Activated naive CD4-positive, alpha-beta T cell treated with anti-CD3 and anti-CD28 coated beads for 36 hours (primary cell): ENCODE measurements around the gene MYCBPAP. TPM values are rescaled to one million over a fixed set of nuclear protein-coding genes. Genes with fewer than 3 reads are reported as not detected.

Experiments used
- CTCF ChIA-PET: fragments of 350-600 bp; sonication (Branson Sonifier 250); formaldehyde crosslinking; loops from one replicate; lab custom pipeline; 2021; ENCODE audit warnings: antibody characterized with exemption; lab: Charles Lee
- DNase-seq: peaks from one replicate; pipeline ENCODE4 v3.0.0-alpha.2; 2020
- H3K27ac Mint-ChIP-seq: one replicate; pipeline ENCODE4 v1.8.0; 2021; ENCODE audit warnings: mild to moderate bottlenecking, mixed read lengths
- H3K27me3 Mint-ChIP-seq: one replicate; pipeline ENCODE4 v1.8.0; 2021; ENCODE audit warnings: low read depth, mixed read lengths
- H3K36me3 Mint-ChIP-seq: one replicate; pipeline ENCODE4 v1.8.0; 2021; ENCODE audit warnings: low read depth, mixed read lengths
- H3K4me1 Mint-ChIP-seq: one replicate; pipeline ENCODE4 v1.8.0; 2021; ENCODE audit warnings: low read depth, mixed read lengths
- H3K4me3 Mint-ChIP-seq: one replicate; pipeline ENCODE4 v1.8.0; 2021; ENCODE audit warnings: mild to moderate bottlenecking, moderate library complexity, mixed read lengths
- H3K9me3 Mint-ChIP-seq: one replicate; pipeline ENCODE4 v1.8.0; 2021; ENCODE audit warnings: mixed read lengths
- intact Hi-C: fragments of 100-400 bp; cut with micrococcal nuclease; formaldehyde crosslinking; loops from one replicate; pipeline ENCODE4 v1.15.1; 2023
- total RNA-seq, 2 experiments: library from RNA; stranded (reverse); gene quantifications; one replicate each; pipeline ENCODE4 v1.2.3, GENCODE V29; 2021

MYCBPAP gene
- total RNA-seq, 2 experiments from 2014 or later, result 5.5 to 5.8 TPM

DNA sequence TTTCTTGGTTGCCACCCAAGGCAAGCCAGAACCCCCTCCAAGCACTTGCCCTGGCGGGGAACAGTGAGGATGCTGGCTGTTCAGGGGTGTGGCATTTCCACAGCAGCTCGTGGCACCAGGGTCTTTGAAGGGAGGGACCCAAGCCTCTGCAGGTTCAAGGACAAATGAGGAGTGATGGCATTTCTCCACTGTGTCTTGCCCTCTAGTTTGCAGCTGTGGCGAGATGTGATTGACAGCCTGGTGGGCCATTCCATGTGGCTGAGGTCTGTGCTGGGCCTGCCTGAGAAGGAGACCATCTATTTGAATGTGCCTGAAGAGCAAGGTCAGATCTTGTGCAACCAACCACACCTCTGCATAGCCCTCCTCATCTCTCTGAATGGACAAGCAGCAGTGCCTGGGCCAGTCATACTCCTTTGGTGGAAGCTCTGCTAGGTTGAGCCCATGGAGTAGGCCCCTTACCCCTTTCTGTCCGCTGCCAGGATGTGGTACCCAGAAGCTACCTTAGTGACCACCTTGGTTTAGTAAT, 19.8 kb downstream of the MYCBPAP start:
- CTCF ChIA-PET, result no interaction called here

DNA sequence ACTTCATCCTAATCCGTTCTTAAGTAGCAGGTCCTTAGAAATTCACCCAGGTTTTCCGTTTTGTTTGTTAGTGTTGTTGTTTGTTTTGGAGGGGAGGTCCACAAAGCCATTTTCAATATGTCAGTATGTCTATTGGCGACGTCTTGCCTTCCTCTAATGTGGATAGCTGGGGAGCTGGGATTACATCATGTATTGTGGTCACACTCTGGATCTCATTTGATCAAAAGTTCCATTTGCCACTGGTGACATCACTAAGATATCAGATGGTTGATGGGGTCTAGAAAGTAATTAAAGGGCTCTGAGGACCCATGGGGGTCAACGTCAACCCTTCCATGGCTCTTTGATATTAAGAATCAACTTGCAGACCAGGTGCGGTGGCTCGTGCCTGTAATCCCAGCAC, 21.6 kb downstream of the MYCBPAP start:
- Mint-ChIP-seq H3K27me3 (peaks cover 49% of the 10 kb centered on the region), H3K4me3 (no peak overlapping the region), H3K27ac (no peak overlapping the region), H3K9me3 (no peaks in the 10 kb centered on the region), H3K36me3 (no peaks in the 10 kb centered on the region), H3K4me1 (peaks cover 15% of the 10 kb centered on the region)
- intact Hi-C loops, result no loop called here
- no peak for DNase-seq
- CTCF ChIA-PET, result no interaction called here

More for the DNA sequence above, 19.8 kb downstream of the MYCBPAP start:
- intact Hi-C loops, result no loop called here
- Mint-ChIP-seq H3K4me3 (no peak overlapping the region), H3K36me3 (no peaks in the 10 kb centered on the region), H3K9me3 (no peaks in the 10 kb centered on the region), H3K27me3 (peaks cover 34% of the 10 kb centered on the region), H3K4me1 (peaks cover 2% of the 10 kb centered on the region), H3K27ac (no peak overlapping the region)
- DNase-seq, result no peak

DNA sequence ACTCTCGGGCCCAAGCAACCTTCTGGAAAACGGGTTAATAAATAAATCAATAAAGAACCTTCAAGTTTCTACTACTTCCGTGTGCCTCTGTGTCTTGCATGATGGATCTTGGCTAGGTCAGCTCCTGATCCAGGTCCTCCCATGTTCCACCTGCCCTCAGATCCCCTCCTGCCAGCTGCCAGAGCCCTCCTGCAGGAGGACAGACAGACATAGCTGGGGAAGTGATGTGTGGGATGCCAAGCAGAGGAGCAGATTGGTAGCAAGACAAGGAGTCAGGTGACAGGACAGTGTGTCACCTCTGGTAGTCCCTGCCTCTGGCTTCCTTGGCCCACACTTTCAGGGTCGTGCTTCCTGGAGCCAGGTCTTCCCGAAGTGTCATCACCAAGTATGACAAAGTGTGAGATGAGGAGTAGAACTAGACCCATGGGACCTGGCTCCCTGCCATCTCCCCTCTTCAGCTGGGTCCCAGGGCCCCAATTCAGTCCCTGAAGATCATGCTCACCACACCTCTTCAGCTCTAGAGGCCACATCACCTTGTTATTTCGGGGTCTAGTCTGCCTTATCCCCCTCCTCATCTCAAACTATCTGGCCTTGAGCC, 23.3 kb downstream of the MYCBPAP start:
- H3K4me1 Mint-ChIP-seq, result peaks cover 15% of the 10 kb centered on the region
- H3K27me3 Mint-ChIP-seq, result peaks cover 49% of the 10 kb centered on the region
- no peak overlapping the region for H3K4me3 Mint-ChIP-seq
- intact Hi-C loops, result no loop called here
- H3K36me3 Mint-ChIP-seq, result no peaks in the 10 kb centered on the region
- no peak for DNase-seq
- H3K9me3 Mint-ChIP-seq, result no peaks in the 10 kb centered on the region
- CTCF ChIA-PET, result interaction anchor here (0.6 to 1.4 kb wide), 4 partner anchors 16 to 149 kb away, joined by 3 to 6 read pairs (median 4); no protein-coding TSS in a partner anchor
- no peak overlapping the region for H3K27ac Mint-ChIP-seq

DNA sequence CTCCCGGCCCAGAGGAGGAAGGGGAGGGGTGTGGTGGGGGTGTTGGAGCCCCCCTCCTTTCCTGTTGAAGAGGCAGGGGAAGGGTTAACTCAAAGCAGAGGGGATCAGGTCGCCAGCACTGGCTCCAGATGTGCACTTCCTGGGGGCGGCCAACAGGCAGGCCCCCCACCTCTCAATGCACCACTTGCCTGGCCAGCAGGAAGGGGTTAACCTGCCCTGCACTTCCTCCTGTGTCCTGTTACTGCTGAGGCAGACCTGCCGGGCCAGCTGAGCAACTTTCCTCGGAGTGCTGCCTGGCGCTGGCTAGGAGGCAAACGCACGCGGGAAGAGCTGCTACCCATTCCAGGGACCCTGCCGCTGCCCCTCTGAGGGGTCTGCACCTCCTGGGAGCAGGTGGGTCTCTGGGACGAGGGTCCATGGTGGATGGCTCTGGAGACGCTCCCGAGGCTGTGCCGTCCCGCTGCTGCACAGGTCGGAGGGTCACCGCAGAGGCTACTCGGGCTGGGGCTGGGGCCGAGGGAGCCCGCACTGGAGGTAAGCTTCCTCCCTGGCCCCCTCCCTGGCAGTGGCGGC, 24.3 kb downstream of the MYCBPAP start, which contains the start of gene EPN3:
Gene EPN3 (plus strand): TSS at position 284 of the 573 bp plus-strand sequence. CDS start 3,822 bp downstream, outside the sequence.
- no peak within 1 kb of the TSS for H3K4me3 Mint-ChIP-seq
- no peaks in the 10 kb centered on the region for H3K36me3 Mint-ChIP-seq
- DNase-seq, result no peak
- CTCF ChIA-PET, result interaction anchor here (0.6 kb wide), 1 partner anchor 201 kb away, joined by 5 read pairs; no protein-coding TSS in a partner anchor
- peaks cover 49% of the 10 kb centered on the region for H3K27me3 Mint-ChIP-seq
- H3K27ac Mint-ChIP-seq, result no peak within 1 kb of the TSS
- H3K4me1 Mint-ChIP-seq, result peaks cover 15% of the 10 kb centered on the region
- H3K9me3 Mint-ChIP-seq, result no peaks in the 10 kb centered on the region
- intact Hi-C loops, result no loop called here

- Mint-ChIP-seq H3K4me1 (peaks cover 15% of the 10 kb centered on the region), H3K36me3 (no peaks in the 10 kb centered on the region), H3K27me3 (peaks cover 49% of the 10 kb centered on the region), H3K27ac (no peak overlapping the region), H3K9me3 (no peaks in the 10 kb centered on the region), H3K4me3 (no peak overlapping the region)
- DNase-seq, result no peak
- CTCF ChIA-PET, result interaction anchor here (0.6 to 1.2 kb wide), 3 partner anchors 49 to 201 kb away, joined by 3 to 5 read pairs (median 3); no protein-coding TSS in a partner anchor
- intact Hi-C loops, result no loop called here
These were observed 24.9 kb downstream of the MYCBPAP start for GRCh38 chr17:50533185-50533584.

DNA sequence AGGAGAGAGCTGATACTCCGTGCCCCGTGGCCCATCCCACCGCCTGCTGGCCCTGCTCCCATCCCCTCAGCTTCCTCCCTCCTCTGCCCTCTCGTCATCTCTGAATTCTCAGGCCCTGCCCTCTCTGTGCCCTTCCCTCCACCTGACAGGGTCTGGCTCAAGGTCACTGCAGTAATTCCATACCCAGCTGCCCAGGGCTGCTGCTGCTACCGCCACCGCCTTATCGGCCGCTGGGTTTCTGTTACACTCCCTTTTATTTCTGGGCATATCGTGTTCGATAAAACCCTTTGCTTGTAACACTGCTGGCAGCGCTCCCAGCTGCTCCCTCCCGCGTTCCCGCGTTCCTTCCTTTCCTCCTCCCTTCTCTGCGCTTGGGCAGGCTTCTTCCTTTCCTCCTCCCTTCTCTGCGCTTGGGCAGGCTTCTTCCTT, 25.5 kb downstream of the MYCBPAP start:
- Mint-ChIP-seq H3K27ac (no peak overlapping the region), H3K4me3 (no peak overlapping the region), H3K9me3 (no peaks in the 10 kb centered on the region), H3K4me1 (peaks cover 15% of the 10 kb centered on the region), H3K27me3 (peaks cover 49% of the 10 kb centered on the region), H3K36me3 (no peaks in the 10 kb centered on the region)
- intact Hi-C loops, result no loop called here
- no peak for DNase-seq
- CTCF ChIA-PET, result interaction anchor here (0.6 to 1.2 kb wide), 2 partner anchors 50 to 185 kb away, joined by 3 read pairs; no protein-coding TSS in a partner anchor

DNA sequence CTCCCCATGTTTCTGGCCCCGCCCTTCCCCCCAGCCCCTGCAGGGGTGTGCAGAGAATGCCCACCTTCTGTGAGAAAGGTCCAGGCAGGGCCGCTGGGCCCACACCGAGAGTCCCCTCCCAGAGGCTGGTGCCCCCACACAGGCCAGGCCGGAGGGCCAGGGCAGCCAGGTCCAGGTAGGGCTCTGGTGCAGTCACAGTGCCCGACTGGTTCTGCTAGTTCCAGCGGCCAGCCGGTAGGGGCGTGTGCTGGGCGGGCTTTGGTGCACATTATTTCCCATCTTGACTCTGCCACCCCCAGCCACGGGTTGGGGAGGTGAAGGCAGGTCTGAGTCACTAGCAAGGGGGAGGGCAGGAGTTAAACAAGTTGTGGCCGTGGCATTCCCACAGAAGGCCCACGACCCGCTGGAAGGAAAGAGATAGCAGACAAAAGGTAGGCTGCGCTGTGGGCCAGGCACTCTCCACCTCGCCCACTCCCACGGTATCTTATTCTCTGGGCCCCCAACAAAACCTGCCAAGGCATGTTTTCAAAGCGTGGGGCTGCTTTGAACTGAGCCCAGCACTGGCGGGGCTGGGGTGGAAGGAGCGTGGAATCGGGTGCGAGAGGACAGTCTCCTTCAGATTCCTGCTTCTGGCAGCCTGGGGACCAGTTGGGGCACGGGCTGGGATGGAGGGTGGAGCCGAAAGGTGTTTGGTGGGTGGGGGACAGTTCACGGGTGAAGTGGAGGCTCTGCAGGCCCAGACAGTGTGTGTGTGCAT, 26.2 kb downstream of the MYCBPAP start:
- Mint-ChIP-seq H3K27me3 (peaks cover 44% of the 10 kb centered on the region), H3K36me3 (no peaks in the 10 kb centered on the region), H3K4me1 (peaks cover 15% of the 10 kb centered on the region), H3K4me3 (no peak overlapping the region), H3K27ac (no peak overlapping the region), H3K9me3 (no peaks in the 10 kb centered on the region)
- peak; percentile 37 for DNase-seq
- CTCF ChIA-PET, result interaction anchor here (1.2 kb wide), 1 partner anchor 50 kb away, joined by 3 read pairs; no protein-coding TSS in a partner anchor
- intact Hi-C loops, result no loop called here

DNA sequence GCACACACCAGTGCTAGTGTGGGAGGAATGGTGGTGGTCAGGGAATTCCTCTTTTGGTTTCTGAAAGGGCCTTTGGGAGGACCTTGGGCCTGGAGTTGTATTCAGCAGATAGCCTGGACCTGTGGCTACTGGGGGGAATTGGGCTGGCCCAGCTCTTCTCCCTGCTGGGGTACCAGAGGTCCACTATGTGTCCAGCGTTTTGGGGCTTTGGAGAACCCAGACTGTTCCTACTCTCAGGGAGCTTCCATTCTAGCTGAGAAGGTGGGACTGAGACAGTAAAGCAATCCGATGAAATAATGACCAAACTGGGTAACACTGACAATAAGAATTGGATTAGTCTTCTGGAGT, 26.7 kb downstream of the MYCBPAP start:
- H3K27ac Mint-ChIP-seq, result no peak overlapping the region
- H3K4me3 Mint-ChIP-seq, result no peak overlapping the region
- CTCF ChIA-PET, result no interaction called here
- H3K4me1 Mint-ChIP-seq, result peaks cover 15% of the 10 kb centered on the region
- H3K9me3 Mint-ChIP-seq, result no peaks in the 10 kb centered on the region
- intact Hi-C loops, result no loop called here
- H3K36me3 Mint-ChIP-seq, result no peaks in the 10 kb centered on the region
- no peak for DNase-seq
- H3K27me3 Mint-ChIP-seq, result peaks cover 40% of the 10 kb centered on the region

- Mint-ChIP-seq H3K4me1 (peaks cover 15% of the 10 kb centered on the region), H3K4me3 (no peak overlapping the region), H3K27ac (no peak overlapping the region), H3K36me3 (no peaks in the 10 kb centered on the region), H3K9me3 (no peaks in the 10 kb centered on the region), H3K27me3 (peaks cover 39% of the 10 kb centered on the region)
- DNase-seq, result no peak
- CTCF ChIA-PET, result interaction anchor here (1.0 kb wide), 1 partner anchor 52 kb away, joined by 4 read pairs; no protein-coding TSS in a partner anchor
- intact Hi-C loops, result no loop called here
These were observed 27.2 kb downstream of the MYCBPAP start for GRCh38 chr17:50535407-50535806.

GRCh38 chr17:50536683-50537646, 28.7 kb downstream of the MYCBPAP start:
- intact Hi-C loops, result no loop called here
- DNase-seq, result no peak
- Mint-ChIP-seq H3K36me3 (no peaks in the 10 kb centered on the region), H3K4me3 (no peak overlapping the region), H3K4me1 (peaks cover 18% of the 10 kb centered on the region), H3K27me3 (peaks cover 26% of the 10 kb centered on the region), H3K27ac (no peak overlapping the region), H3K9me3 (no peaks in the 10 kb centered on the region)
- CTCF ChIA-PET, result no interaction called here

DNA sequence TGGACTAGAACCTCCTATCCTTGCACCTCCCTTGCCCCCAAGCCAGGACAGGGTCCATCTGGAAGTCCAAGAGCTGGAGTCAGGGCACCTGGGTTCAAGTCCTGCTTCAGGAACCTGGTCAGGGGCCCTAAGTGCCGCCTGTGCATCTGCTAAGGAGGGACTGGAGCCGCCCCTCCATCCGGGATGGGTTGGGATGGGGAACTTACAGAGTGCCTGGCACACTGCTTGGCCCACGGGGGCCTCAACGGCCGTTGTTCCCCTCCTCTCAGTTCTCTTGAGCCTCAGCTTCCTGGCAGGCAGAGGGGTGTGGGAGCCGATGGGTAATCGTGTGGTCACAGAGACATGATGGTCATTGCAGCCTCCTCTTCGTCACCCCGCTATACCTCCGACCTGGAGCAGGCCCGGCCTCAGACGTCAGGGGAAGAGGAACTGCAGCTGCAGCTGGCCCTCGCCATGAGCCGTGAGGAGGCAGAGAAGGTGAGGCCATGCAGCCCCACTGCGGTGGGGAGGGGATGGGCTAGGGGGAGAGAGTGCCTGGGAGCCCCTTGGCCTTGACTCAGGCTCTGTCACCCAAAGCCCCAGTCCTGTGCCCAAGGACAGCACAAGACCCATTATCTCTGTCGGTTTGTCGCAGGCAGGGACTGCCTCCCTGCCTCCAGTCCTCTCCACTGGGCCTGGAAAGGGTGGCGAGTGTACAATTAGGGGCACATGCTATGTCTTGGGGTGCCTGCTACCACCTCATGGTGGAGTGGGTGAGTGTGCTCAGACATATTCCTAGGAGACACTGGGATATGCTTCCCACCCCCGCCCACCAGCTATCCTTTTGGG, 29.7 kb downstream of the MYCBPAP start:
- Mint-ChIP-seq H3K36me3 (no peaks in the 10 kb centered on the region), H3K27ac (no peak overlapping the region), H3K27me3 (peaks cover 16% of the 10 kb centered on the region), H3K4me1 (peaks cover 23% of the 10 kb centered on the region), H3K4me3 (no peak overlapping the region), H3K9me3 (no peaks in the 10 kb centered on the region)
- no peak for DNase-seq
- CTCF ChIA-PET, result no interaction called here
- intact Hi-C loops, result no loop called here
